ENCODE data around the gene AKR1A1.
"Not testable (repeated sequence)": the region's sequence is repeated elsewhere in the genome, so short reads cannot be mapped to it uniquely, and the experiment has no call there.

AKR1A1 gene

GRCh38 chr1:45570631-45571030 lies 20.0 kb downstream of the AKR1A1 start:
- no peak for DNase-seq

GRCh38 chr1:45573231-45573804 lies 22.7 kb downstream of the AKR1A1 start:
- DNase-seq = no peak

- no peak for DNase-seq
These were observed 23.5 kb downstream of the AKR1A1 start for GRCh38 chr1:45574105-45574626.

- DNase-seq = peak; percentile 99
These were observed 32.6 kb downstream of the AKR1A1 start for GRCh38 chr1:45583264-45583665.

GRCh38 chr1:45583666-45584350 lies 33.2 kb downstream of the AKR1A1 start, which contains the start of gene NASP:
Gene NASP (plus strand): TSS chr1:45584041. CDS start chr1:45584147, 106 bp downstream.
- peak; percentile 68 for DNase-seq

- peak; percentile 92 for DNase-seq
These were observed 33.9 kb downstream of the AKR1A1 start for GRCh38 chr1:45584351-45585109.

GRCh38 chr1:45585110-45585426 lies 34.4 kb downstream of the AKR1A1 start:
- DNase-seq = no peak

GRCh38 chr1:45585496-45586075 lies 35.0 kb downstream of the AKR1A1 start:
- DNase-seq = no peak

GRCh38 chr1:45586769-45587168 lies 36.1 kb downstream of the AKR1A1 start:
- DNase-seq = no peak

GRCh38 chr1:45589861-45590260 lies 39.2 kb downstream of the AKR1A1 start:
- DNase-seq = no peak

- no peak for DNase-seq
These were observed 43.8 kb downstream of the AKR1A1 start for GRCh38 chr1:45594412-45594811.

GRCh38 chr1:45596765-45597164 lies 46.1 kb downstream of the AKR1A1 start:
- DNase-seq = not testable (repeated sequence)

- no peak for DNase-seq
These were observed 53.6 kb downstream of the AKR1A1 start for GRCh38 chr1:45604239-45604638.

- no peak for DNase-seq
These were observed 56.9 kb downstream of the AKR1A1 start for GRCh38 chr1:45607404-45608074.

- no peak for DNase-seq
These were observed 57.8 kb downstream of the AKR1A1 start for GRCh38 chr1:45608175-45609156.

GRCh38 chr1:45610589-45611226 lies 60.1 kb downstream of the AKR1A1 start:
- no peak for DNase-seq

GRCh38 chr1:45612941-45613579 lies 62.4 kb downstream of the AKR1A1 start:
- DNase-seq = no peak

GRCh38 chr1:45615885-45616284 lies 65.3 kb downstream of the AKR1A1 start:
- no peak for DNase-seq

- DNase-seq = no peak
These were observed 67.0 kb downstream of the AKR1A1 start for GRCh38 chr1:45617618-45618017.

- DNase-seq = no peak
These were observed 68.7 kb downstream of the AKR1A1 start for GRCh38 chr1:45619149-45619921.
